Right lobe of liver (tissue), 6 donors: ENCODE measurements around the gene AKT1S1. TPM values are rescaled to one million over a fixed set of nuclear protein-coding genes. Genes with fewer than 3 reads are reported as not detected.

Source experiments
- ATAC-seq, 4 donors: fragments of 200-7000 bp; cut with Tn5 transposase; one replicate each; pipeline ENCODE4 v1.9.1; 2020; ENCODE audit warnings: mild to moderate bottlenecking in 4 of 4, moderate library complexity in 4 of 4
- DNase-seq, 3 donors: peaks; one replicate each; pipeline ENCODE4 v3.0.0-alpha.2; 2020
- H3K27ac ChIP-seq, 3 donors: fragments of 200-600 bp; one replicate each; pipeline ENCODE4 v1.8.0; 2022
- H3K27me3 ChIP-seq, 2 donors: fragments of 200-600 bp; one replicate each; pipeline ENCODE4 v1.8.0; 2022
- H3K36me3 ChIP-seq, 4 donors: fragments of 200-600 bp; sonication (generic) in 1 of 4; one replicate each; pipeline versions ENCODE4 v1.5.1 to v1.8.0; 2017 to 2022; ENCODE audit warnings: control low read depth in 1 of 4
- H3K4me1 ChIP-seq, 4 donors: fragments of 200-600 bp; sonication (generic) in 1 of 4; one replicate each; pipeline versions ENCODE4 v1.5.1 to v1.8.0; 2017 to 2022; ENCODE audit warnings: control low read depth in 1 of 4
- H3K4me3 ChIP-seq, 3 donors: fragments of 200-600 bp; one replicate each; pipeline ENCODE4 v1.8.0; 2022
- H3K9me3 ChIP-seq, 4 donors: fragments of 200-600 bp; sonication (generic) in 1 of 4; one replicate each; pipeline versions ENCODE4 v1.5.1 to v1.8.0; 2017 to 2022; ENCODE audit warnings: control low read depth in 1 of 4
- CTCF ChIP-seq, 4 donors: fragments of 200-600 bp in 3 of 4; fragments of 450-650 bp in 1 of 4; IDR thresholded peaks; one replicate each; pipeline versions ENCODE4 v1.5.1 to v1.8.0; 2016 to 2022; ENCODE audit warnings: antibody characterized with exemption in 4 of 4, mild to moderate bottlenecking in 2 of 4
- POLR2A ChIP-seq: fragments of 450-650 bp; IDR thresholded peaks from one replicate; pipeline ENCODE4 v1.6.1; 2017; ENCODE audit warnings: antibody characterized with exemption, mild to moderate bottlenecking
- WGBS: methylation state at CpG from one replicate; pipeline ENCODE4 v1.1.6; 2018; ENCODE audit warnings: low coverage, low lambda C conversion rate; ENCODE audit not compliant: insufficient coverage; ENCODE audit errors: missing lambda C conversion rate; 5-methylcytosine and 5-hydroxymethylcytosine counted together
- intact Hi-C, 2 donors: fragments of 100-400 bp; cut with DNase I; formaldehyde crosslinking; loops; one replicate each; pipeline versions ENCODE4 v1.11.2 to v1.14.1; 2022
- total RNA-seq, 6 experiments: library from RNA; depleted of rRNA in 2 of 6; stranded (reverse); fragments of >200 nt in 2 of 6; fragmentation: NEBNext Ultra II Directional in 3 of 6; extraction: Animal tissue kit (Norgen Biotek cat#: 25700) in 3 of 6; gene quantifications; one replicate each; pipeline versions ENCODE4 v1.1.0 to v1.2.4, GENCODE V29; 2016 to 2023
- donor health status: DM: no; HTN: yes; CAD: no.
- donor health status: DM: no; HTN: no; CAD: no.
- donor health status: DM: no; HTN: no; CAD: no.
- donor health status: DM: no; HTN: yes; CAD: no.
- donor health status: DM: no; HTN: yes; CAD: no.

Gene AKT1S1
- total RNA-seq, 6 experiments from 2014 or later = 18.2 to 27.0 (median 22.4) TPM

- H3K36me3 ChIP-seq = peaks cover 0 to 40% (median 8%) of the 10 kb centered on the region in 4 donors
- no CpG with 5 or more reads among the region's 12 CpGs for WGBS
- ATAC-seq = no peak
Observed at GRCh38 chr19:49835562-49835961, 41.6 kb downstream of the AKT1S1 start.

GRCh38 chr19:49833599-49833998, 43.6 kb downstream of the AKT1S1 start:
- Histone ChIP-seq H3K4me3 (no peak overlapping the region), H3K4me1 (no peaks in the 10 kb centered on the region), H3K36me3 (peaks cover 0 to 27% (median 4%) of the 10 kb centered on the region in 4 donors), H3K9me3 (no peaks in the 10 kb centered on the region), H3K27me3 (no peaks in the 10 kb centered on the region), H3K27ac (no peak overlapping the region)
- no peak for ATAC-seq
- no peak for DNase-seq
- TF ChIP-seq CTCF (IDR thresholded peaks at IDR 0.05) (no peak), POLR2A (no peak)
- intact Hi-C loops = no loop called here
- 100% methylated on average over 1 of the region's 7 CpGs for WGBS

More at GRCh38 chr19:49835562-49835961, 41.6 kb downstream of the AKT1S1 start:
- no peak overlapping the region for H3K27ac ChIP-seq
- DNase-seq = peak in 1 of 3 donors; percentile 41
- no peaks in the 10 kb centered on the region for H3K4me1 ChIP-seq
- no peak overlapping the region for H3K4me3 ChIP-seq
- TF ChIP-seq CTCF (IDR thresholded peaks at IDR 0.05) = no peak
- intact Hi-C loops = no loop called here
- H3K9me3 ChIP-seq = no peaks in the 10 kb centered on the region
- H3K27me3 ChIP-seq = no peaks in the 10 kb centered on the region

GRCh38 chr19:49832556-49832955, 44.6 kb downstream of the AKT1S1 start:
- Histone ChIP-seq H3K36me3 (peaks cover 0 to 26% (median 3%) of the 10 kb centered on the region in 4 donors), H3K4me1 (no peaks in the 10 kb centered on the region), H3K9me3 (no peaks in the 10 kb centered on the region), H3K4me3 (no peak overlapping the region), H3K27me3 (no peaks in the 10 kb centered on the region), H3K27ac (no peak overlapping the region)
- TF ChIP-seq CTCF (IDR thresholded peaks at IDR 0.05) = no peak
- TF ChIP-seq POLR2A = no peak
- 61% methylated on average over 7 of the region's 9 CpGs for WGBS
- ATAC-seq (no peak), DNase-seq (no peak)
- intact Hi-C loops = no loop called here

GRCh38 chr19:49831592-49831991, 45.6 kb downstream of the AKT1S1 start:
- no peaks in the 10 kb centered on the region for H3K9me3 ChIP-seq
- no peak overlapping the region for H3K4me3 ChIP-seq
- H3K4me1 ChIP-seq = no peaks in the 10 kb centered on the region
- H3K36me3 ChIP-seq = peaks cover 0 to 23% (median 3%) of the 10 kb centered on the region in 4 donors
- no peak for ATAC-seq
- intact Hi-C loops = no loop called here
- 70% methylated on average over 3 of the region's 8 CpGs for WGBS
- no peak overlapping the region for H3K27ac ChIP-seq
- H3K27me3 ChIP-seq = no peaks in the 10 kb centered on the region
- TF ChIP-seq POLR2A (no peak), CTCF (IDR thresholded peaks at IDR 0.05) (no peak)
- no peak for DNase-seq

GRCh38 chr19:49830766-49831165, 46.4 kb downstream of the AKT1S1 start:
- Histone ChIP-seq H3K27ac (no peak overlapping the region), H3K27me3 (no peaks in the 10 kb centered on the region), H3K36me3 (peaks cover 0 to 21% (median 3%) of the 10 kb centered on the region in 4 donors), H3K4me3 (no peak overlapping the region), H3K9me3 (no peaks in the 10 kb centered on the region), H3K4me1 (no peaks in the 10 kb centered on the region)
- WGBS = 83% methylated on average over 2 of the region's 12 CpGs
- ATAC-seq (no peak), DNase-seq (no peak)
- TF ChIP-seq POLR2A (no peak), CTCF (IDR thresholded peaks at IDR 0.05) (no peak)
- intact Hi-C loops = no loop called here
